Measurements from ENCODE around the gene CELF1.

Gene CELF1

DNA sequence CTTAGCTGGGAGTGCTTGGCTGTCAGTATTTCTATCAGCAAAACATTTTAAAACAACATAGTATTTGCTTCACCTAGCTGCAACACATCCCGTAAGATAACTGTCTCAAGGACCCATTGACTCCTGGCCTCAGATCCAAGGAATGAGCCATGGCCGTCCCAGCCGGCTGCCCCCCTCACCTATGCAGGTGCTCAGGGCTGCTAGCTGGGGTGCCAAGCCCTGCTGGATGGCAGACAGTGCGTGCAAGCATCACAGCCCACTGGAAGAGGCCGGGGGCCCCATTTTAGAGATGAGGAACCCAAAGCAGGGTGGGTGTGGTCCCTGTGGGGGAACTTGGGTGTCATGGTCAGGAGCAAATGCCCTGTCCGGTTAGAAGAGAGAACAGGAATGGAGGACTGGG lies 135.2 kb downstream of the CELF1 start:
- DNase-seq (ENCODE audit: low read depth in 2 of 2), result no peak

DNA sequence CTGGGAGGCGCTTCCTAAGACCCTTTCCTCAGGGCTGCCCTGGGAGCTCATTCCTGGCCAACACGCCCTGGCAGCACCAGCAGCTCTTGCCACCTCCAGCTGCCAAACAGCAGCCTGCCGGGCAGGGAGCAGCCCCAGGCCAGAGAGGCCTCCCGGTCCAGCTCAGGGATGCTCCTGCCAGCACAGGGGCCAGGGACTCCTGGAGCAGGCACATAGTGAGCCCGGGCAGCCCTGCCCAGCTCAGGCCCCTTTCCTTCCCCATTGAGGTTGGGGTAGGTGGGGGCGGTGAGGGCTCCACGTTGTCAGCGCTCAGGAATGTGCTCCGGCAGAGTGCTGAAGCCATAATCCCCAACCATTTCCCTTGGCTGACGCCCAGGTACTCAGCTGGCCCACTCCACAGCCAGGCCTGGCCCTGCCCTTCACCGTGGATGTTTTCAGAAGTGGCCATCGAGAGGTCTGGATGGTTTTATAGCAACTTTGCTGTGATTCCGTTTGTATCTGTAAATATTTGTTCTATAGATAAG lies 136.9 kb downstream of the CELF1 start:
- no peak for DNase-seq (ENCODE audit: low read depth in 2 of 2)
